Nucleus accumbens (tissue), 56 donors: ENCODE results near the gene ABCB8.

Experiments used
- DNase-seq, 56 donors: peaks; one replicate each; lab custom pipeline; 2025; lab: John Stamatoyannopoulos, UW

Gene ABCB8

DNA sequence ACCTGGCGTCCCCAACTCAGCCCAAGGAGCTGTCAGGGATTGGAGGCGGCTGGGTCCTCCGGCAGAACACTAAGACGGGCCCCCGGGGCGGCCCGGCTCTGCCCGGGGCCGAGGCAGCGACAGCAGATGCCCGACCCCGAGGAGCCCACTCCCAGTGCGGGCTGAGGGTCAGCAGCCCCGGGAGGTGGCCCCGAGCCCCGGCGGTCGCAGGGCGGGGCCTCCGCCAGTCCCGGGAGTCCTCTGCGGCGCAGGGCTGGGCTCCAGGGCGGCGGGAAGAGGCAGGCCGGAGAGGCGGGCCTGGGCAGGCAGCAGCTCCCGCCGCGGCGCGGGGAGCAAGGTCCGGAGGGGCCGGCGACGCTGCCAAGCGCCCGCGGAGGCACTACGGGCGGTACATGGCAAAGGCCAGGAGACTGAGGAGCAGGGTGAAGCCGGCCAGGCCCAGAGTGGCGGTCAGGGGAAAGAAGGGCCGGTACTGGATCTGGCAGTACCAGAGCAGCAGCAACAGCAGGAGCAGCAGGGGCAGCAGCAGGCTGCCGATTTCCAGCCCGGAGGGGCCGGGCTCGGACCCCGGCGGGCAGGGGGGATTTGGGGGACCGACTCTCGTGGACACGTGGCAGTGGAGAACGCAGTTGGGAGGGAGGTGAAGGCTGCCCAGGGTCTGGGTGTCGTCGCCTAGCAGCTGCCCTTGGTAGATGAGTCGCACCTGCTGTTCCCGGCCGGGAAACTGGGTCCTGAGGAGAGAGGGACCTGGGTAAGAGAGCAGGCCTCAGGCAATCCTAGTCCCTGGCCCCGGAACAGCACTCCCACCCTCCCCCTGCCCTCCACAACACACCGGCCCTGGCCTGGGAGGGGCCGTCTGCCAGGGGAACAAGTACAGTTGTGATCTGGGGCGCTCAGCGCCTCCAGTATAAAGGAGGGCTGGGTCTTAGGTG is 53.2 kb downstream of the ABCB8 start:
- peak in 2 of 56 donors; percentile 31 to 49 for DNase-seq

DNA sequence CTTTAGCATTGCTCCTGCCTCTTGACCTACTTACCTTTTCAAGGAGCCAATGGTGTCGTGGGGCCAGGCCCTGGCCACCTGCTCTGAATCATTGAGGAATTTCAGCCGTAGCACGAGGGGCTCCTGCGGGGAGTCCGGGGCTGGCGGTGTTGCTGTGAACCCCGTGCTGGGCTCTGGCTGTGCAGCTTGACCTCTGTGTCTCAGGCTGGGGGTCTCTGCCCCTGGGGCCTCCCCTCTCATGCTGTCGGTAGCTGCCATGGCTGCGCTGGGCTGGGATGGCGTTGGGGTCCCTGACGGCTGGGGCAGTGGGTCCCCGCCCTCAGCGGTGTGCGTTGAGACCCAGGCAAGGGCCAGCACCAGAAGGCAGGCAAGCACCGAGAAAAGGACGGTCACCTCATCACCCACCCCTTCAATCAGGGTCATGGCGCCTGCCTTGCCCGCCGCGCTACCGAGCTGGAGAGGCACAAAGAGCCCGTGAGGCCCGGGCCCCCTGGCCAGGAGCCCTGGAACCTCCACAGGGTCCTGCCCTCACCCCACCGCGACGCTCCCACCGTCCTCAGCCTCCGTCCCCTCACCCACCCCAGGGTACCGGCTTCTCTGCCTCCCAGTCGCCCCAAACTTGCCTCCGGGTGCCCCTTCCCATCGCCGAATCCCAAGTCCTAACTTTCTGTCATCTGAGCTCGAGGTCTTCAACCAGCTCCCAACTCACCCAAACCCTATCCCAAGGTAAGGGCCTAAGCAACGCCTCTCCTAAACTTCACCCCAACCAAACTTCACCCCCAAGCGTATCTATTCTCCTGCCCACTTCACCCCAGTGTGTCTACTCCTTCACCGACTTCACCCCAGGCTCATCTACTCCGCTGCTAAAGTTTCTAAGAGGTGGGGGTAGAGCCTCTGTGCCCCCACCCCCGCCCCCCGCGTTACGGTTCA is 54.2 kb downstream of the ABCB8 start:
- DNase-seq: no peak

DNA sequence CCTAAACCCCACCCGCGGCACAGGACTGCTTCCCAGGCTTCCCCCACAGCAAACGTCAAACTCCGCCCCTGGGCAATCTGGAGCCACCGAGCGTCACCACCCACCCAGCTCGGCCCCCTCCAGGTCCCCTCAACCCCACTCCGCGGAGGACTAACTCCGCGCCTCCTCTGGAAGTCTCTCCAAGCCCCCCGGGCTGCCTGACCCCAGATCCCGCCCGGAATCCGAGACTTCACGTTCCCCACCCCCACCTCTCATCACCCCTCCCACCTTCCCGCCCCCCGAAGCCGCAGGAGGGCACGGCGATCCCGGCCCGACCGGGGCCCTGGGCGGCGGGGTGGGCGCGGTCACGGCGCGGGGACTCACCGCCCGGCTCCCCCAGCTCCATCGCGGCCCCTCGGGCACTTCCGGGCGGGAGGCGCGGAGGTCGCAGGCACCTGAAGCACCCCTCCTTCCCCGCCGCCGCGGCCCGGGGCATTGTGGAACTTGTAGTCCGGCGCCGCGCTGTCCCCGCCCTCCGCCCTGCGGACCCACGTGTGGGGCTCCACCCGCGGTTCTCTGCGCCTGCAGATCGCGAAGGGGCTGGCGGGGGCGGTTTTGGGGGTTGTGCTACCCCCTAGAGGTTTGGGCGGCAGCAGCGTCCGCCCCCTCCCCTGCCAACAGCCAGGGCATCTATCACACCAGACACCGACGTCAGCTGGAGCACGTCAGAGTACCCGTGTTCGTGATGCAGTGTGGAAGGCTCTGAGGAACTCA is 55.0 kb downstream of the ABCB8 start, which contains the start of gene TMUB1:
TSS of gene TMUB1 (minus strand) at position 423 of the 753 bp plus-strand sequence. CDS start 930 bp downstream, outside the sequence.
- peak in 53 of 56 donors; percentile 25 to 86 (median 68) for DNase-seq

DNA sequence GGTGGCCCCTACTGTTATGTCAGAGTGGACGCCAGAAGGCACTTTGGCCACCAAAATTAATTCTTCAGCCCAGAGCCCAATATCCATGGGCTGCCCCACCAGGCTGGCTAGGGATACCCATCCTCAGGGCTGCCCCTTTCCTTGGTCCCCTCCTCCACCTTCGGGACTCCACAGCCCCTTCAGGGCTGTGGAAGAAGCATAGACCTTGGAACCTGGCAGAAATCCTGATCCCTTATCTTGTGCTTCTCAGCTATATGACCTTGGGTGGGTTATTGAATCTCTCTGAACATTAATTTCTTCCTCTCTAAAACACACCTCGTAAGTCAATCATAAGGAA is 55.5 kb downstream of the ABCB8 start:
- DNase-seq: no peak

DNA sequence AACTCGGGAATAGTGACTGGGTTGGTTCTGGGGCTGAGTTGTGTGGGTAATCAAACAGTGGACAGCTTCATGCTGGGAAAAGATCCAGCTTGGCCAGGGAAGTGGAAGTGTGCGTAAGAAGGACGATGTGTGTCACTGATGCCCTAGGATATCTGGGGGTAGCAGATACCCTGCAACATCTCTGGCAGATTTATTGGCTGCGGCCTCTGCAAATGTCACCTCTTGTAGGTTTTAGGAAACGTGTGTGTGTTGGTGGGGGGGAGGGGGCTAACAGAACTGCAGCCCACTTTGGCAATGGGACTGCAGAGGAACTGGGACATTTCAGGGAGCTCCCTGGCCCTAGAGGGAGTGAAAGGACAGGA is 57.1 kb downstream of the ABCB8 start:
- DNase-seq: peak in 1 of 56 donors; percentile 14

DNA sequence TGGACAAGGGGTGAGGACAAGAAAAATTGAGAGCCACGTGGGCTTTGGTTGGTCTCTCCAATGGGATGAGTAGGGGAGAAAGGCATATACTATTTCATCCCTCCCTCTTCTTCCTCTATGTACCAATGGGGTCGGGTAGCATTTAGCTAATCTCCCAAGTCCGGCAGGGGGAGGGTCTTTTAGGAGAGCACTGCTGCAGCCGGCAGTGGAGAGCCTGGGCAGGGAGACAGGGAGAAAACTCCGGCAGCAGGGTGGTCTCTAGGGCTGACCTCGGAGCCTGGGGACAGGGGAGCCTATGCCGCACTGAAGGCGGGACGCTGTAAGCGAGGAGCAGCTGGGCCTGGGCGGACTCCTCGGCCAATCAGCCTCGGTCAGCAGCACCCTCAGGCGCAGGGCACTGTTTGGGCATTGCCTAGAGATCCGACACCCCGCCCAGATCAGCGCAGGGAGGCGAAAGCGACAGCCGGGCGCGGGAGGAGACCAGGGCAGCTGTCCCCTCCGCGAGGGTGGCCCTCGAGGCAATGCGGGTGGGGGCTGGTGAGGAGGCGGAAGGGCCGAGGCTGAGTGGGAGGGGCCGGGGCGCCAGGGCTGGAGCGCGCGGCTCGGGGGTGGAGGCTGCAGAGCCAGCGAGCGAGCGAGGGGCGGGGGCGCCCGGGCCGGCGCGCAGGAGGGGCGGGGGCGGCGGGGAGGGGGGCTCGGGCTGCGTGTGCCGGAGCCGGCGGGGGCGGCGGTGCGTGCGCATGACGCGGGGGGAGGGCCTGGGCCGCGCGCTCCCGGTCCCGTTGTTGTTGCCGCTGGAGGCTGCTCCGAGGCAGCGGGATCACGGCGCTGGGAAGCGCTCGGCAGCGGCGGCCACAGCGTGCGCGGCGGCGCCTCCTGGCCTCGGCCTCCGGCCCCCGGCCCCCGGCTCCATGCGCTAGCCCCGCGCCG is 57.7 kb downstream of the ABCB8 start, which contains the start of gene AGAP3:
TSS of gene AGAP3 (plus strand) at position 785 of the 930 bp plus-strand sequence. CDS start 267 bp downstream, outside the sequence.
- DNase-seq: peak in 55 of 56 donors; percentile 29 to 92 (median 84)

DNA sequence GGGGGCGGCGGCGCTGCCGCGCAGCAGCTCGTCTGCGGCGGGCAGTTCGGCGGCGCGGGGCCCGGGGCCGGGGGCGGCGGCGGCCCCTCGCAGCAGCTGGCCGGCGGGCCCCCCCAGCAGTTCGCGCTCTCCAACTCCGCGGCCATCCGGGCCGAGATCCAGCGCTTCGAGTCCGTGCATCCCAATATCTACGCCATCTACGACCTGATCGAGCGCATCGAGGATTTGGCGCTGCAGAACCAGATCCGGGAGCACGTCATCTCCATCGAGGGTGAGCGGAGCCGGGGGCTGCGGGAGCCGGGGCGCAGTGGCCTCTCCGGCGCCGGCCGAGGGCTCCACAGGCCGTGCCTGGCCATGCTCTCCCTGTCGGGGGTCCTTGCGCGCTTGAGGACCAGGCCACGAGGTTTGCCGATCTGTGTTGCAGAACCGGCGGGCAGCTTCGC is 58.6 kb downstream of the ABCB8 start:
- DNase-seq: peak in 14 of 56 donors; percentile 24 to 74 (median 48)

DNA sequence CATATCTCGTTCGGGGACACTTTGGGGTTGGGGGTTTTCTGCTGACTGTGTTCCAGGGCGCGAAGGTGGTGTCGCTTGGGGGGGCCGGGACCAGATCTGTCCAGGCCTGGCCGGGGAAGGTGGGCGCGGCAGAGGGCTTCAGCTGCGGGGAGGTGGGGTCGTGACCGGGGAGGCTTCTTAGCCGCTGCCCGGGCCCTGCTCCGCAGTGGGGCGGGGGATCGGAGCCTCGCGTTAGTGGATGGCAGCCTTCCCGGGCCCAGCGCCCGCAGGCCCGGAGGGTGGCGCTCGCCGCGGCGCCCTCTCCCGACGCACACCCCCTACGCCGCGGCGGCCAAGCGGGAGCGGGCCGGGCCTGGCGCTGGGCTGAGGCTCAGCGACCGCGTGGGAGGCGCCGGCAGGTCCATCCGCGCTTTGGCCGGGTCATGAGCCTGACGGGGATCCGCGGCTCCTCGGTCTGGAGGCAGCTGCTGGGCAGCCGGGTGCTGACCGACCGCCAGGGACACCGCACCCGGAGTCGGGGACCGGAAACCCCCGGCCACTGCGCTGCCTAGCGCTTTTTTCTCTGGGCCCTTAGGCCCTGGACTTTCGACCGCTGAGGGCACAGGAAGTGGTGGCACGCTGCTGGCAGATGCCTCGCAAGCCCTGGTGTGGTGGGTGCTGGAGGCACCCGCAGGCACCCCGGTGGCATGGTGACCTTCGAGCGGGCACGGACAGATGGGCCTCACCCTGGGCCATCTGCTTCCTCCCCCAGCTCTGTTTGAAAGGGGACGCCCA is 59.2 kb downstream of the ABCB8 start:
- peak in 46 of 56 donors; percentile 8 to 80 (median 46) for DNase-seq

DNA sequence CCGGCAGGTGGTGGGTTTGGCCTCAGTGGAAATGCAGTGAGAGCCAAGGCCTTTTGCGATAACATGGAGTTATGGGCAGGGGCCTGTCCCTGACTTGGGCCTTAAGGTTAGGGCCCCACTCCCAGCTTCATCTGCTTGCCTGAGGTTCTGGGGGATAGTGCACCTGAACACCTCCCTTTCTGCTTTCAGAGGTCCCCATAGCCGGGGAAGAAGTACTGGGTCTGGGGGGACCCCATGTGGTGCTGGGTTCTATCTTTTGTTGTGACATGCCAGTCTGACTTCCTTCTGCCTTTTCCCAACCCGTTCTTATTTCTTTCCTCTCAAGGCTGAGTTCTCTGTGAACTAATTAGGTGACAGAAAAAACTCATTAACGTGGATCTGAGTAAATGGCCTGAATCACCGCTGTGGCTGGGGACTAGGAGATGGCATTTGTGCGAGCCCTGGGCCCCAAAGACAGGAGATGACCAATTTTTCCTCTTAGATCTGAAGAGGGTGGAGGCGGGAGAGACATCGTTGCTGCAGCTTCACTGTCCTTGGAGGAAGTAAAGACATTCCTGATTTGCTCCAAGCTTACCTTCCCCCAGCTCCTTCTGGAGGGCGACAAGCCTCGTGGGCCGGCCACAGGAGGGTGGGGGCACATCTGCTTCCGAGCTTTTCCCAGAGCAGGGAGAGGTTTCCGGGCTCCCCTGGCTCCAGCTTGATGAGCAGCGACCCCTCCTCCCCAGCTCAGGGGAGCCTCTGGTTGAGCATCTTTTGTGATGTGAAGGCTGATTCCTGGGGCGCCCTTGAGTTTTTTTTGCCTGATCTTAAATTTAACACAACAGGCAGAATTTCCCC is 60.0 kb downstream of the ABCB8 start:
- peak in 1 of 56 donors; percentile 9 for DNase-seq

DNA sequence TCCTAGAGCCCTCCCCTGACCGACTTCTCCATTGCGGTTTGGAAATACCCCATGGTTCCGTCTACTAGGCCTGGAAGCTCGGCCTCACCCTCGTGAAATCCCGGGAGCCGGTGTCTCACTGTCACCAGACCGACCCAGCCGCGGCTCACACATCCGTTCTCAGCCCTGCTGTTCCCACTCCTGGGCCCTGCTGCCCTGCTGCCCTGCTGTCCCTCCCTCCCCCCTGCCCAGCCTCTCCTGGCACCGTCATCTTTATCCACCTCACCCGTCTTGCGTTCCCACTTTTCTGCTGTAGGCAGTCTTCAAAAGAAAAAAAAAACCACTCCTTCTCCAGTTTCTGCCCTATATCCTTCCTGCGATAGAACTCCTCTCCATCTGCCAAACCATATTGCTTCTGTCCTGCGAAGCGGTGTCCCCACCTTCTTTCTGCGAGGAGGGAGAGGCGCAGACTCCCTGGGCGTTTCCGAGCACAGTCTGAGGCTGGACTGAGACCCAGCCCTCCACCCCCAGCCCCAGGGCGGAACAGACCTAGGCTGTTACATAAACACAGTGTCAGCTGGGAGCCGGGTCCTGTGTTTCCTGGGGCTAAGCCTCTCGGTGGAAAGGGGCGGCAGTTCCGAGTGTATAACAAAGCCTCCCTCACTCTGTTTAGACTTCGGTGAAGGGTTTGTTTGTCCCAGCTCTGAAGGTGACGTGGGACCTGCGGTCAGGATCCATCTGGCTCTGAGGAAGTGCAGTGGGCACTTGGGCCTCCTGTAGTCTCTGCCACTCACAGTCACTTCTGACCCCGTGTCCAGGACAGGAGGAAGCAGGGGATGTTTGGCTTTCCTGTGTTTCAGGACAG is 60.8 kb downstream of the ABCB8 start:
- DNase-seq: peak in 25 of 56 donors; percentile 8 to 48 (median 20)

DNA sequence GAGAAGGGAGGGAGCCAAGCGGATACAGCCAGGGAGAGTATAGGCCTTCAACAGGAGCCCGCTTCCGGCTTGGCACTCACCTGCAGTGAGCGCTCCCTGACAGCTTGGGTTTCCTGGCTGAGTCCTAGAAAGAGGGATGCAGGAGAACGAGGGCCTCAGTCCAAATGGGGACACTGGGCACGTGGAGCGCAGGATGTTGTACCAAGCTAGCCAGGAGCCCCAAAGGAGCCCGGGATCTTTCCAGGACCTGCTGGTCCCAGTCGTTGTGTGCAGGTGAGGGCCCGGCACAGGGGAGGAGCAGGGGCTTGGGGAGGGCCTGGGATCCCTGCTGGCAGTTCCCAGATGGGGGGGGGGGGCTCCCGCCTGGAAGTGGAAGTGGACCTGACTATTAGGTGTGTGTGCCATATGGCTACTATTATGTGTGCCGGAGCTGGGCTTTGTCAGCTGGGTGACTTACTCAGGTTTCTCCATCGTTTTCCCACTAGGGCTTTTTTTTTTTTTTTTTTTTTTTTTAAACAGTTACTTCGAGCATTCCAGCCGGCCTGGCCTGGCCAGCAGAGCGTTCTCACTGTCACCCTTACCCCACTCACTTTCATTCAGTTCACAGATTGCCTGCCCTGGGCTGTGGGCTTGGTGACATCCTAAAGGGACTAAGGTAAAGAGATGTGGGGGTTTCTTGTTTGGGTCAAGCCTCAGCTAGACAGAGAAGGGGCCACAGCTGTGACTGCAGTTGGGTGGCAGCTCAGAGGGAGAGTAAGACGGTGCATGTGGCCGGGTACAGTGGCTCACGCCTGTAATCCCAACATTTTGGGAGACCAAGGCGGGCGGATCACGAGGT is 61.9 kb downstream of the ABCB8 start:
- DNase-seq: no peak

DNA sequence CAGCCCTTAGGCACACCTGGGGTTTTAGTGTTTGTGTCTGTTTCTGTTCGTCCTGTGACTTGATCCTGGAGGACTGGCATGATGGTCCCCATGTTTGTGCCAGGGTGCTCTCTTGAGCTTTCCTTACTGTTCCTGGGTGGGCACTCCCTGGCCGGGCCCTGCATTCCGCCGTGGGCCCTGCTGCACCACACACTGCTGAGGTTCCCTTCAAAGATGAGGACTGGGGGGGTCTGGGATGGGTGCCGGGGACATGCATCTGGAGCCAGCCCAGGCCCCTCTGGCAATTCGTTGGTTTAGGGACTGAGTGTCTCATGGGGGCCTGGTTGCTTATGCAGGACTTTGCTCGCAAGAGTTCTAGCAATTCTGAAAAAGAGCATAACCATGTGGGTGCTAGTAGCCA is 62.8 kb downstream of the ABCB8 start:
- DNase-seq: no peak

DNA sequence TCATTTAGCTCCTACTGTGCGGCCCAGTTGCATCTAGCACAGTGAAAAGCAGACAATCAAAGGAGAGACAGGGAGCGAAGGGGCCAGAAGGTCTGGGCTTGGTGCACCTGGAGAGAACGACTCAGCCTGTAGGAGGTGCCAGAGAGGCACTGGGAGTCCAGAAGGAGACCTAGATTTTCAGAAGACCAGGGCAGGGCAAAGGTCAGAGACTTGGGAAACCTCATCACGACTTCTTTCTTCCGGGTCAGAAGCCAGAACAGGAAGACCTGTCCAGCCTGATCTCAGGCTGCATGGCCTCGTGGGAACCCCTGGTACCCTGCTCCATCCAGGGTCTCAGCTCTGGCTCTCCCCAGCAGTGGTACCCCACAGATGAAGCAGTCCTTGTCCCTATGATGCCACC is 63.2 kb downstream of the ABCB8 start:
- no peak for DNase-seq

DNA sequence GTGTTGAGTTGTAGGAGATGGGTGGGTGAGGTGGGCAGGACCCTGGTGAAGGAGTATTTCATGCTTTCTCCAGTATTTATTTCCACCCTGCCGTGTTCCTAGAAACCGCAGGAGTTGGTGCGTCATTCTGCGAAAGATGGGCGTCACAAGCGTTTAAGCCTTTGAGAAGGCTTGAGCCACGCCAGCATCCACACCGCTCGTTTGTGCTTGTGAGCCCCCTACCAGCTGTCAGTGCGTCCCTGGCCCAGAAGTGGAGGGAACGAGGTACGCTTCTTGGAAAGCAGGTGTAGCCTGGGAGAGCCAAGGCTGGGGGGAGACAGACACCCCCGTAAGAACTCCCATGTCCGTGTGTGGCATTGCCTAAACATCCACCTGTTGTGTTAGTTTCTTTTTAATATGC is 63.7 kb downstream of the ABCB8 start:
- no peak for DNase-seq

DNA sequence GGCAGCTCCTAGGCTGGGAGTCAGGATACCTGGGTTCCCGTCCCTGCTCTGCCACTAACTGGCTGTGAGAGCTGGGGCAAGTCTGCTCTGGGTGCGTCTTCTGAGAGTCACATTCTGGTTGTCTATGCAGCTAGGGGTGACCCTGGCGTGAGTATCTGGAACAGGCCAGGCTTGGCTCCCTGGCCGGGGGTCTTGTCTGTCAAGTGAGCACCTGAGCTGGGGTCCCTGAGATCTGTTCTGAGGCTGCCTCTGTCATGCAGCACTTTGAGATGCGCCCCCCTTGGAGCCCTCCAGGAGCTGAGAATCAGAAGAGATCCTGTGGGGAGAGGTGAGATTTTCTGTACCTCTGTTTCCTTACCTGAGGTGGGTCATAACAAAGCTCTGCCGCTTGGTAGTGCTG is 65.5 kb downstream of the ABCB8 start:
- DNase-seq: no peak
